A673 (cell line): ENCODE measurements around the gene PCCA. TPM values are rescaled to one million over a fixed set of nuclear protein-coding genes. Genes with fewer than 3 reads are reported as not detected.
A peak's percentile ranks its signal among the peaks of the same experiment; 100 is the strongest.

Experiments
- BruUV-seq: library from RNA; stranded (reverse); fragments of 400-500 nt; replicated peaks from 2 replicates; lab custom pipeline; 2021; lab: Mats Ljungman, UMichigan
- CTCF ChIA-PET: fragments of 300-600 bp; sonication (Branson Sonifier 250); formaldehyde crosslinking; loops from one replicate; lab custom pipeline; 2022; ENCODE audit warnings: antibody characterized with exemption; lab: Charles Lee
- POLR2A ChIA-PET: fragments of 300-600 bp; sonication (Branson Sonifier 250); formaldehyde crosslinking; loops from one replicate; lab custom pipeline; 2022; ENCODE audit warnings: antibody characterized with exemption; ENCODE audit not compliant: low non-redundant PET; lab: Charles Lee
- DNase-seq: peaks from one replicate; pipeline ENCODE4 v3.0.0-alpha.2; 2015; ENCODE audit warnings: low spot score
- H3K27ac ChIP-seq: fragments of 200-600 bp; sonication (generic); 2 replicates; pipeline ENCODE4 v1.5.1; 2016; ENCODE audit warnings: mixed run types, low read depth, mild to moderate bottlenecking, mixed read lengths, antibody characterized with exemption, low read length; ENCODE audit not compliant: poor library complexity, severe bottlenecking
- H3K27me3 ChIP-seq: fragments of 200-600 bp; sonication (generic); replicated peaks from 2 replicates; pipeline ENCODE4 v1.6.1; 2017; ENCODE audit warnings: mixed run types, low read depth, mild to moderate bottlenecking, mixed read lengths, antibody characterized with exemption, low read length; ENCODE audit not compliant: insufficient read depth, poor library complexity
- H3K36me3 ChIP-seq: fragments of 200-600 bp; sonication (generic); 2 replicates; pipeline ENCODE4 v1.6.1; 2016; ENCODE audit warnings: mixed run types, mild to moderate bottlenecking, mixed read lengths, antibody characterized with exemption, low read length; ENCODE audit not compliant: insufficient read depth, poor library complexity, severe bottlenecking
- H3K4me1 ChIP-seq: fragments of 200-600 bp; sonication (generic); 2 replicates; pipeline ENCODE4 v1.6.1; 2017; ENCODE audit warnings: mixed run types, mild to moderate bottlenecking, mixed read lengths, antibody characterized with exemption, low read length; ENCODE audit not compliant: insufficient read depth, poor library complexity, severe bottlenecking
- H3K4me3 ChIP-seq: fragments of 200-600 bp; sonication (generic); 2 replicates; pipeline ENCODE4 v1.5.1; 2016; ENCODE audit warnings: low read depth, mixed run types, mild to moderate bottlenecking, mixed read lengths, low read length; ENCODE audit not compliant: poor library complexity, severe bottlenecking
- H3K9me3 ChIP-seq: fragments of 200-600 bp; sonication (generic); 2 replicates; pipeline ENCODE4 v1.6.1; 2016; ENCODE audit warnings: mixed run types, low read depth, mild to moderate bottlenecking, mixed read lengths, antibody characterized with exemption, low read length; ENCODE audit not compliant: poor library complexity, severe bottlenecking
- CTCF ChIP-seq: fragments of 300-800, 200-600 bp; sonication (generic); conservative IDR thresholded peaks from 2 replicates; pipeline ENCODE4 v1.5.1; 2017; ENCODE audit warnings: low read depth, mild to moderate bottlenecking, antibody characterized with exemption, low read length, moderate library complexity, mixed read lengths
- EZH2 ChIP-seq: fragments of 200-600 bp; sonication (generic); IDR thresholded peaks from 2 replicates; pipeline ENCODE4 v1.6.1; 2017; ENCODE audit warnings: borderline replicate concordance, low read depth, mild to moderate bottlenecking, mixed read lengths, antibody characterized with exemption, low read length; ENCODE audit not compliant: poor library complexity, severe bottlenecking
- intact Hi-C: fragments of 100-400 bp; cut with micrococcal nuclease; formaldehyde crosslinking; loops from one replicate; pipeline ENCODE4 v1.10.0; 2022; ENCODE audit not compliant: unreplicated experiment
- total RNA-seq: library from RNA; stranded (reverse); gene quantifications from 2 replicates; pipeline ENCODE4 v1.2.3, GENCODE V29; 2021

The PCCA gene
- total RNA-seq, 1 experiment from 2014 or later, result 93.0 TPM

- CTCF ChIA-PET, result interaction anchor here (0.5 to 1.3 kb wide), 6 partner anchors 63 to 827 kb away, joined by 3 to 20 read pairs (median 8); no protein-coding TSS in a partner anchor
- Histone ChIP-seq H3K36me3 (no peaks in the 10 kb centered on the region), H3K27me3 (no peaks in the 10 kb centered on the region), H3K9me3 (no peaks in the 10 kb centered on the region), H3K27ac (peak overlapping the region; percentile 98), H3K4me3 (peak overlapping the region; percentile 34), H3K4me1 (peaks cover 85% of the 10 kb centered on the region)
- POLR2A ChIA-PET, result interaction anchor here (0.5 to 1.2 kb wide), 11 partner anchors 63 to 643 kb away, joined by 3 to 23 read pairs (median 5); partner anchors contain the start of gene ZIC2
- intact Hi-C loops, result loop anchor here (1.0 to 5.0 kb wide), 7 partner anchors 63 to 819 kb away; no protein-coding TSS in a partner anchor
- no TSS peak for BruUV-seq
- no peak for TF ChIP-seq CTCF
- TF ChIP-seq EZH2, result no peak
- peak; percentile 98 for DNase-seq
Measured at GRCh38 chr13:100298691-100299090, 209.8 kb downstream of the PCCA start.

- DNase-seq, result peak; percentile 64
- intact Hi-C loops, result no loop called here
- Histone ChIP-seq H3K36me3 (no peaks in the 10 kb centered on the region), H3K27me3 (no peaks in the 10 kb centered on the region), H3K9me3 (no peaks in the 10 kb centered on the region), H3K27ac (peak overlapping the region; percentile 98), H3K4me1 (peaks cover 86% of the 10 kb centered on the region), H3K4me3 (peak overlapping the region; percentile 34)
- BruUV-seq, result no TSS peak
- TF ChIP-seq EZH2, result no peak
- no peak for TF ChIP-seq CTCF
- ChIA-PET POLR2A (interaction anchor here (0.7 kb wide), 1 partner anchor 204 kb away, joined by 3 read pairs; no protein-coding TSS in a partner anchor), CTCF (interaction anchor here (0.7 kb wide), 1 partner anchor 308 kb away, joined by 3 read pairs; no protein-coding TSS in a partner anchor)
Measured at GRCh38 chr13:100300243-100300642, 211.3 kb downstream of the PCCA start.

GRCh38 chr13:100300708-100301107, 211.8 kb downstream of the PCCA start:
- H3K4me1 ChIP-seq, result peaks cover 86% of the 10 kb centered on the region
- TF ChIP-seq CTCF, result no peak
- TF ChIP-seq EZH2, result no peak
- no peaks in the 10 kb centered on the region for H3K27me3 ChIP-seq
- intact Hi-C loops, result no loop called here
- H3K27ac ChIP-seq, result peak overlapping the region; percentile 98
- peak overlapping the region; percentile 34 for H3K4me3 ChIP-seq
- no peaks in the 10 kb centered on the region for H3K36me3 ChIP-seq
- POLR2A ChIA-PET, result interaction anchor here (0.7 to 1.1 kb wide), 2 partner anchors 67 to 309 kb away, joined by 3 read pairs; no protein-coding TSS in a partner anchor
- CTCF ChIA-PET, result interaction anchor here (0.5 kb wide), 1 partner anchor 63 kb away, joined by 5 read pairs; no protein-coding TSS in a partner anchor
- no TSS peak for BruUV-seq
- H3K9me3 ChIP-seq, result no peaks in the 10 kb centered on the region
- peak; percentile 83 for DNase-seq
